Activated naive CD4-positive, alpha-beta T cell treated with anti-CD3 and anti-CD28 coated beads for 36 hours (primary cell): ENCODE data around the gene MAGI2. TPM values are rescaled to one million over a fixed set of nuclear protein-coding genes. Genes with fewer than 3 reads are reported as not detected.

Experiments used
- CTCF ChIA-PET: fragments of 350-600 bp; sonication (Branson Sonifier 250); formaldehyde crosslinking; loops from one replicate; lab custom pipeline; 2021; ENCODE audit warnings: antibody characterized with exemption; lab: Charles Lee
- DNase-seq: peaks from one replicate; pipeline ENCODE4 v3.0.0-alpha.2; 2020
- H3K27ac Mint-ChIP-seq: one replicate; pipeline ENCODE4 v1.8.0; 2021; ENCODE audit warnings: mild to moderate bottlenecking, mixed read lengths
- H3K27me3 Mint-ChIP-seq: one replicate; pipeline ENCODE4 v1.8.0; 2021; ENCODE audit warnings: low read depth, mixed read lengths
- H3K36me3 Mint-ChIP-seq: one replicate; pipeline ENCODE4 v1.8.0; 2021; ENCODE audit warnings: low read depth, mixed read lengths
- H3K4me1 Mint-ChIP-seq: one replicate; pipeline ENCODE4 v1.8.0; 2021; ENCODE audit warnings: low read depth, mixed read lengths
- H3K4me3 Mint-ChIP-seq: one replicate; pipeline ENCODE4 v1.8.0; 2021; ENCODE audit warnings: mild to moderate bottlenecking, moderate library complexity, mixed read lengths
- H3K9me3 Mint-ChIP-seq: one replicate; pipeline ENCODE4 v1.8.0; 2021; ENCODE audit warnings: mixed read lengths
- intact Hi-C: fragments of 100-400 bp; cut with micrococcal nuclease; formaldehyde crosslinking; loops from one replicate; pipeline ENCODE4 v1.15.1; 2023
- total RNA-seq, 2 experiments: library from RNA; stranded (reverse); gene quantifications; one replicate each; pipeline ENCODE4 v1.2.3, GENCODE V29; 2021

Gene MAGI2
- total RNA-seq, 2 experiments from 2014 or later = 0.07 to 0.19 TPM

- no peaks in the 10 kb centered on the region for H3K27me3 Mint-ChIP-seq
- no peaks in the 10 kb centered on the region for H3K9me3 Mint-ChIP-seq
- CTCF ChIA-PET = no interaction called here
- no peaks in the 10 kb centered on the region for H3K36me3 Mint-ChIP-seq
- no peak overlapping the region for H3K27ac Mint-ChIP-seq
- intact Hi-C loops = no loop called here
- no peaks in the 10 kb centered on the region for H3K4me1 Mint-ChIP-seq
- DNase-seq = no peak
- no peak overlapping the region for H3K4me3 Mint-ChIP-seq
Observed at GRCh38 chr7:79149831-79150230, 303.6 kb downstream of the MAGI2 start.

GRCh38 chr7:79142706-79143105, 310.8 kb downstream of the MAGI2 start:
- Mint-ChIP-seq H3K36me3 (no peaks in the 10 kb centered on the region), H3K4me3 (no peak overlapping the region), H3K27ac (no peak overlapping the region), H3K4me1 (no peaks in the 10 kb centered on the region), H3K9me3 (no peaks in the 10 kb centered on the region), H3K27me3 (no peaks in the 10 kb centered on the region)
- CTCF ChIA-PET = no interaction called here
- no peak for DNase-seq
- intact Hi-C loops = no loop called here

- no peaks in the 10 kb centered on the region for H3K36me3 Mint-ChIP-seq
- H3K4me1 Mint-ChIP-seq = no peaks in the 10 kb centered on the region
- no peaks in the 10 kb centered on the region for H3K9me3 Mint-ChIP-seq
- H3K27ac Mint-ChIP-seq = no peak overlapping the region
- no peaks in the 10 kb centered on the region for H3K27me3 Mint-ChIP-seq
- CTCF ChIA-PET = no interaction called here
- H3K4me3 Mint-ChIP-seq = no peak overlapping the region
- no peak for DNase-seq
- intact Hi-C loops = no loop called here
Observed at GRCh38 chr7:79141252-79141651, 312.2 kb downstream of the MAGI2 start.

GRCh38 chr7:79137942-79138341, 315.5 kb downstream of the MAGI2 start:
- Mint-ChIP-seq H3K36me3 (no peaks in the 10 kb centered on the region), H3K9me3 (peaks cover 1% of the 10 kb centered on the region), H3K4me1 (no peaks in the 10 kb centered on the region), H3K4me3 (no peak overlapping the region), H3K27ac (no peak overlapping the region), H3K27me3 (no peaks in the 10 kb centered on the region)
- no peak for DNase-seq
- CTCF ChIA-PET = interaction anchor here (0.6 kb wide), 1 partner anchor 90 kb away, joined by 3 read pairs; no protein-coding TSS in a partner anchor
- intact Hi-C loops = no loop called here

- Mint-ChIP-seq H3K4me1 (no peaks in the 10 kb centered on the region), H3K27me3 (no peaks in the 10 kb centered on the region), H3K36me3 (no peaks in the 10 kb centered on the region), H3K4me3 (no peak overlapping the region), H3K27ac (no peak overlapping the region), H3K9me3 (peaks cover 1% of the 10 kb centered on the region)
- intact Hi-C loops = no loop called here
- DNase-seq = no peak
- CTCF ChIA-PET = no interaction called here
Observed at GRCh38 chr7:79132844-79133451, 320.5 kb downstream of the MAGI2 start.

GRCh38 chr7:79130715-79131114, 322.8 kb downstream of the MAGI2 start:
- Mint-ChIP-seq H3K27me3 (no peaks in the 10 kb centered on the region), H3K4me3 (no peak overlapping the region), H3K36me3 (no peaks in the 10 kb centered on the region), H3K9me3 (peaks cover 1% of the 10 kb centered on the region), H3K27ac (no peak overlapping the region), H3K4me1 (no peaks in the 10 kb centered on the region)
- intact Hi-C loops = no loop called here
- no peak for DNase-seq
- CTCF ChIA-PET = no interaction called here

- Mint-ChIP-seq H3K27me3 (no peaks in the 10 kb centered on the region), H3K36me3 (no peaks in the 10 kb centered on the region), H3K4me1 (no peaks in the 10 kb centered on the region), H3K4me3 (no peak overlapping the region), H3K9me3 (peaks cover 6% of the 10 kb centered on the region), H3K27ac (no peak overlapping the region)
- CTCF ChIA-PET = no interaction called here
- DNase-seq = no peak
- intact Hi-C loops = no loop called here
Observed at GRCh38 chr7:79124331-79124730, 329.1 kb downstream of the MAGI2 start.

- no peak overlapping the region for H3K27ac Mint-ChIP-seq
- H3K27me3 Mint-ChIP-seq = no peaks in the 10 kb centered on the region
- CTCF ChIA-PET = no interaction called here
- intact Hi-C loops = no loop called here
- no peak for DNase-seq
- H3K9me3 Mint-ChIP-seq = no peaks in the 10 kb centered on the region
- H3K4me3 Mint-ChIP-seq = no peak overlapping the region
- no peaks in the 10 kb centered on the region for H3K36me3 Mint-ChIP-seq
- H3K4me1 Mint-ChIP-seq = no peaks in the 10 kb centered on the region
Observed at GRCh38 chr7:79118143-79118542, 335.3 kb downstream of the MAGI2 start.

GRCh38 chr7:79096361-79096805, 357.1 kb downstream of the MAGI2 start:
- H3K9me3 Mint-ChIP-seq = no peaks in the 10 kb centered on the region
- no peak overlapping the region for H3K27ac Mint-ChIP-seq
- no peaks in the 10 kb centered on the region for H3K27me3 Mint-ChIP-seq
- CTCF ChIA-PET = no interaction called here
- H3K36me3 Mint-ChIP-seq = no peaks in the 10 kb centered on the region
- intact Hi-C loops = no loop called here
- H3K4me1 Mint-ChIP-seq = no peaks in the 10 kb centered on the region
- DNase-seq = no peak
- H3K4me3 Mint-ChIP-seq = no peak overlapping the region

- intact Hi-C loops = no loop called here
- H3K9me3 Mint-ChIP-seq = no peaks in the 10 kb centered on the region
- H3K36me3 Mint-ChIP-seq = no peaks in the 10 kb centered on the region
- no peaks in the 10 kb centered on the region for H3K4me1 Mint-ChIP-seq
- CTCF ChIA-PET = interaction anchor here (0.7 kb wide), 1 partner anchor 1604 kb away, joined by 4 read pairs; no protein-coding TSS in a partner anchor
- no peak overlapping the region for H3K4me3 Mint-ChIP-seq
- no peak for DNase-seq
- no peak overlapping the region for H3K27ac Mint-ChIP-seq
- H3K27me3 Mint-ChIP-seq = no peaks in the 10 kb centered on the region
Observed at GRCh38 chr7:79093421-79093820, 360.0 kb downstream of the MAGI2 start.

GRCh38 chr7:79091661-79092060, 361.8 kb downstream of the MAGI2 start:
- intact Hi-C loops = no loop called here
- DNase-seq = no peak
- H3K27ac Mint-ChIP-seq = no peak overlapping the region

GRCh38 chr7:79091011-79091410, 362.5 kb downstream of the MAGI2 start:
- Mint-ChIP-seq H3K4me1 (no peaks in the 10 kb centered on the region), H3K9me3 (peaks cover 1% of the 10 kb centered on the region), H3K36me3 (no peaks in the 10 kb centered on the region), H3K4me3 (no peak overlapping the region), H3K27me3 (no peaks in the 10 kb centered on the region), H3K27ac (no peak overlapping the region)
- CTCF ChIA-PET = no interaction called here
- DNase-seq = no peak
- intact Hi-C loops = no loop called here

More at GRCh38 chr7:79091661-79092060, 361.8 kb downstream of the MAGI2 start:
- Mint-ChIP-seq H3K4me3 (no peak overlapping the region), H3K36me3 (no peaks in the 10 kb centered on the region), H3K4me1 (no peaks in the 10 kb centered on the region), H3K27me3 (no peaks in the 10 kb centered on the region), H3K9me3 (peaks cover 1% of the 10 kb centered on the region)
- CTCF ChIA-PET = no interaction called here

GRCh38 chr7:79090543-79090942, 362.9 kb downstream of the MAGI2 start:
- H3K4me3 Mint-ChIP-seq = no peak overlapping the region
- no peaks in the 10 kb centered on the region for H3K4me1 Mint-ChIP-seq
- H3K27me3 Mint-ChIP-seq = no peaks in the 10 kb centered on the region
- peaks cover 1% of the 10 kb centered on the region for H3K9me3 Mint-ChIP-seq
- H3K27ac Mint-ChIP-seq = no peak overlapping the region
- CTCF ChIA-PET = no interaction called here
- intact Hi-C loops = no loop called here
- no peak for DNase-seq
- H3K36me3 Mint-ChIP-seq = no peaks in the 10 kb centered on the region
